Measurements from ENCODE around the gene PGGT1B. TPM values are rescaled to one million over a fixed set of nuclear protein-coding genes. Genes with fewer than 3 reads are reported as not detected.

Gene PGGT1B
- total RNA-seq (10 to 100 TPM; 21.1 to 31.7 (median 28.7) TPM), polyA plus RNA-seq (1 to 10 TPM; 2.0 to 2.8 TPM)
- long read RNA-seq, donor 1, full-length matches to known transcripts = 29 of 39 reads
- long read RNA-seq, donor 1, partial matches to known transcripts = 3 of 39 reads
- long read RNA-seq, donor 1, other reads (novel, unspliced or antisense) = 7 of 39 reads
- long read RNA-seq, donor 2, full-length matches to known transcripts = 25 of 35 reads
- long read RNA-seq, donor 2, partial matches to known transcripts = 0 of 35 reads
- long read RNA-seq, donor 2, other reads (novel, unspliced or antisense) = 10 of 35 reads
- long read RNA-seq, donor 3, full-length matches to known transcripts = 39 of 56 reads
- long read RNA-seq, donor 3, partial matches to known transcripts = 1 of 56 reads
- long read RNA-seq, donor 3, other reads (novel, unspliced or antisense) = 16 of 56 reads

DNA sequence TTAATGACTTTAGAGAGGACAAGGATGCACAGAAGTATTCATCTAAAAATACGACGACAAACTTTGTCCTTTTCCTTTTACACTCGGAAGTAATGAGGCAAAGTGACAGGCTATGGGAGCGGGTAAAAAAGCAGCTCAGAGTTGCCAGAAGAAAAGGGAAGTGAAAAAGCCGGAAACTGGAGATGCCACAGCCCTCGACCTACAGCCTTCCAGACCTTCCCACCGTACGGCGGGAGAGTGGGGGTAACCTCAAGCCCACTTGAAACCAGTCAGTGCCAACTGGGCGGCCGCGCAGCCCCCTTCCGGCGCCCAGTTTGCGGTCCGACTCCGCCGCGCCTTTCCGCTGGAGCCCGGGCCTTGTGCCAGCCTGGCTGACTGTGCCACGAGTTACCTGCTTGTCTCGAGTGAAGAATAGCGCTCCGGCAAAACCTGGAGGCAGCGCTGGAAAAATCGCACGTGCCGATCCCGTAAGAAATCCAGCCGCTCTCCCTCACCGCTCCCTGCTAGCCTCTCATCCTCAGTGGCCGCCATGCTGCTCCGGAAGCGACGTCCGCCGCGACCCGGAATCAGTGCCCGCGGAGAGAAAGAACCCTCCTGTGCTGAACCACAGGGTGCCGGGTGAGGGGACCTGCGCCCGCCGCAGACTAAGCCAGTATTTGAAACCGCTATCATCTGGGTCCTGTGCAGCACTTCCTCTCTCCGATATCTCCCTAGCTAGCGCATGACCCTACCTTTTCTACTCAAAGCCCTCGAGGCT, at the start of gene PGGT1B:
TSS of gene PGGT1B (minus strand) at position 557 of the 757 bp plus-strand sequence. CDS start at position 531, 26 bp downstream.
- intact Hi-C loops (cut with DNase I) = no loop called here
- peaks cover 0 to 45% (median 25%) of the 10 kb centered on the region in 9 donors for H3K4me1 ChIP-seq

DNA sequence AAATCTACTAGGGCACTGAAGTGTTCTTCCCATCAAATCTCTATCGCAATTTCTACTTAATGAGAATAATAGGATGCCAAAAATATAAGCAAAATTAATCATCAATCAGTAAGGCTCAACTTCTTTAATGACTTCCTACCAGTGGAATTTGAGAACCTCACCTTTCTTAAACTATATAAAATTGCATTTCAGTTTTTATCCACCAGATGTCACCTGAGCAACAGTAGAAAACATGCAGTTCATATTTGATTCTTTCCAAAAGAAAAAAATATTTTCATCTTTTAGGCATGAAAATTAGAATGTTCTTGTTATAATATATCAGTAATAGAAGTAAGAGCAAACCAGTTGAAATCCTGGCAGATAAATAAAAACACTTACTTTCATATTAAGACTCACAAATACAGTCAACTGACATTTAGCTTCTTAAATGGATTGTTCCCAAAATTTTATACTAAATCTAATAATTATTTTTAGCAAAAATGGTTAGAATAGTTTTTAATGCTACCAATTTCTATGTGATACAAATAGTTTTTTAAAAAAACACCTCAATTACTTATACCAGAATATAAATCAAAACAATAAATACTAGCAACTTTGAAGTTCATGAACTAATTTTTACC, 47.2 kb upstream of the PGGT1B start:
- ATAC-seq (peak in 2 of 8 donors; percentile 51 to 55), DNase-seq (no peak)
- intact Hi-C loops (cut with DNase I) = loop anchor here (1.0 to 10.0 kb wide), 12 partner anchors 65 to 755 kb away; partner anchors contain the start of genes AP3S1 (in 1 of the 10) and ATG12 (in 1 of the 10)
- no peaks in the 10 kb centered on the region for H3K4me1 ChIP-seq
- peaks cover 0 to 12% (median 0%) of the 10 kb centered on the region in 7 donors for H3K27me3 ChIP-seq
- TF ChIP-seq, protein P1, sequence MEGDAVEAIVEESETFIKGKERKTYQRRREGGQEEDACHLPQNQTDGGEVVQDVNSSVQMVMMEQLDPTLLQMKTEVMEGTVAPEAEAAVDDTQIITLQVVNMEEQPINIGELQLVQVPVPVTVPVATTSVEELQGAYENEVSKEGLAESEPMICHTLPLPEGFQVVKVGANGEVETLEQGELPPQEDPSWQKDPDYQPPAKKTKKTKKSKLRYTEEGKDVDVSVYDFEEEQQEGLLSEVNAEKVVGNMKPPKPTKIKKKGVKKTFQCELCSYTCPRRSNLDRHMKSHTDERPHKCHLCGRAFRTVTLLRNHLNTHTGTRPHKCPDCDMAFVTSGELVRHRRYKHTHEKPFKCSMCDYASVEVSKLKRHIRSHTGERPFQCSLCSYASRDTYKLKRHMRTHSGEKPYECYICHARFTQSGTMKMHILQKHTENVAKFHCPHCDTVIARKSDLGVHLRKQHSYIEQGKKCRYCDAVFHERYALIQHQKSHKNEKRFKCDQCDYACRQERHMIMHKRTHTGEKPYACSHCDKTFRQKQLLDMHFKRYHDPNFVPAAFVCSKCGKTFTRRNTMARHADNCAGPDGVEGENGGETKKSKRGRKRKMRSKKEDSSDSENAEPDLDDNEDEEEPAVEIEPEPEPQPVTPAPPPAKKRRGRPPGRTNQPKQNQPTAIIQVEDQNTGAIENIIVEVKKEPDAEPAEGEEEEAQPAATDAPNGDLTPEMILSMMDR (IDR thresholded peaks at IDR 0.05) = peak; percentile 55 to 87 (median 77)
- no peak overlapping the region for H3K27ac ChIP-seq
- H3K4me3 ChIP-seq = no peak overlapping the region
- H3K36me3 ChIP-seq = no peaks in the 10 kb centered on the region
- no peaks in the 10 kb centered on the region for H3K9me3 ChIP-seq
- WGBS, 2 donors = 14 to 18% methylated on average over 1 of the region's 1 CpG

More for the DNA sequence above, at the start of gene PGGT1B:
- Histone ChIP-seq H3K4me3 (peak within 1 kb of the TSS; percentile 67 to 98 (median 90)), H3K36me3 (peaks cover 0 to 20% (median 0%) of the 10 kb centered on the region in 9 donors), H3K9me3 (no peaks in the 10 kb centered on the region), H3K27ac (peak within 1 kb of the TSS; percentile 25 to 93 (median 83)), H3K27me3 (no peaks in the 10 kb centered on the region)
- DNase-seq (peak; percentile 74 to 80), ATAC-seq (peak; percentile 95 to 99 (median 98))
- 1% methylated on average over 50 of the region's 50 CpGs for WGBS, 2 donors
- TF ChIP-seq, protein P1 (IDR thresholded peaks at IDR 0.05) = no peak

DNA sequence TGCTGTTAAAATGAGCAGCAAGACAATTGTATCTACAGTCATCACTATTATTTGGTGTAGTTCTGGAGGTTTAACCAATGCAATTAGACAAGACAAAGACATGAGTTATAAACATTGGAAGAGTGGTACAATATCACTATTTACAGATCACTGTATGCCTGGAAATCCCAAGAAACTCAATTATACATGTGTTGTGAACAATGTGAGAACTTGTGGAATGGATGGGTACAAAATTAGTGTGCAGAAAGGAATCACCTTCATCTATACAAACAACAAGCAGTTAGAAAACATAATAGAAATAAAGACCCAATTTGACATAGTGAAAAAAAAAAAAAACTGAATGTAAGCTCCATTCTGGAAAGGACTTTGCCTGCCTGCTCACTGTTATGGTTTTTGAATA, 46.1 kb upstream of the PGGT1B start:
- Histone ChIP-seq H3K4me1 (no peaks in the 10 kb centered on the region), H3K27me3 (peaks cover 0 to 12% (median 0%) of the 10 kb centered on the region in 7 donors), H3K9me3 (no peaks in the 10 kb centered on the region), H3K27ac (no peak overlapping the region), H3K36me3 (no peaks in the 10 kb centered on the region), H3K4me3 (no peak overlapping the region)
- TF ChIP-seq, protein P1 (IDR thresholded peaks at IDR 0.05) = no peak
- no peak for DNase-seq
- ATAC-seq = no peak
- intact Hi-C loops (cut with DNase I) = loop anchor here in 9 of 10 donors (1.0 to 10.0 kb wide), 9 partner anchors 265 to 756 kb away; no protein-coding TSS in a partner anchor

All from heart right ventricle (tissue), 16 donors.